ENCODE data around the gene PCDH12. TPM values are rescaled to one million over a fixed set of nuclear protein-coding genes. Genes with fewer than 3 reads are reported as not detected.

PCDH12 gene
- polyA plus RNA-seq, 1 donor from 2014 or later: not detected

GRCh38 chr5:141909212-141909611 is 48.8 kb downstream of the PCDH12 start:
- Histone ChIP-seq H3K9me3 (ENCODE audit: low read length) (no peaks in the 10 kb centered on the region), H3K36me3 (ENCODE audit: insufficient read depth, low read length) (no peaks in the 10 kb centered on the region), H4K20me1 (ENCODE audit: insufficient read depth) (no peaks in the 10 kb centered on the region), H3K9me2 (ENCODE audit: insufficient read depth, low read length) (no peaks in the 10 kb centered on the region), H3K4me3 (ENCODE audit: low read length) (no peak overlapping the region), H3K27ac (ENCODE audit: low read length) (no peak overlapping the region), H3K9ac (ENCODE audit: low read length) (no peak overlapping the region), H3F3A (ENCODE audit: insufficient read depth, low read length, poor library complexity, severe bottlenecking) (no peaks in the 10 kb centered on the region), H3K79me2 (replicated peaks; ENCODE audit: insufficient read depth, low read length) (no peaks in the 10 kb centered on the region), H3K27me3 (ENCODE audit: insufficient read depth, low read depth, low read length) (no peaks in the 10 kb centered on the region), H3K4me2 (ENCODE audit: low read length) (no peak overlapping the region), H2AFZ (ENCODE audit: low read depth, low read length) (no peak overlapping the region)
- no peak for TF ChIP-seq TAF1 (IDR thresholded peaks at IDR 0.05; ENCODE audit: low read depth)
- no peak for TF ChIP-seq RAD21 (conservative IDR thresholded peaks at IDR 0.05)
- TF ChIP-seq EZH2 (IDR thresholded peaks at IDR 0.05; ENCODE audit: borderline replicate concordance, insufficient read depth, low read length, poor library complexity, severe bottlenecking): no peak
- TF ChIP-seq CTCF (IDR thresholded peaks at IDR 0.05; ENCODE audit: poor library complexity, severe bottlenecking): no peak
- no peak for TF ChIP-seq POLR2AphosphoS5 (IDR thresholded peaks at IDR 0.05)
- no peak for TF ChIP-seq MXI1 (conservative IDR thresholded peaks at IDR 0.05; ENCODE audit: poor library complexity, severe bottlenecking)
- no peak for TF ChIP-seq REST (IDR thresholded peaks at IDR 0.05; ENCODE audit: borderline replicate concordance)
- no peak for TF ChIP-seq EP300 (conservative IDR thresholded peaks at IDR 0.05; ENCODE audit: poor library complexity, severe bottlenecking)
- TF ChIP-seq SMC3 (conservative IDR thresholded peaks at IDR 0.05; ENCODE audit: poor library complexity): no peak

GRCh38 chr5:141908796-141909195 is 49.2 kb downstream of the PCDH12 start:
- Histone ChIP-seq H3F3A (ENCODE audit: insufficient read depth, low read length, poor library complexity, severe bottlenecking) (no peaks in the 10 kb centered on the region), H3K79me2 (replicated peaks; ENCODE audit: insufficient read depth, low read length) (no peaks in the 10 kb centered on the region), H2AFZ (ENCODE audit: low read depth, low read length) (no peak overlapping the region), H3K27ac (ENCODE audit: low read length) (no peak overlapping the region), H3K4me2 (ENCODE audit: low read length) (no peak overlapping the region), H3K36me3 (ENCODE audit: insufficient read depth, low read length) (no peaks in the 10 kb centered on the region), H3K4me3 (ENCODE audit: low read length) (no peak overlapping the region), H3K9me3 (ENCODE audit: low read length) (no peaks in the 10 kb centered on the region), H3K9me2 (ENCODE audit: insufficient read depth, low read length) (no peaks in the 10 kb centered on the region), H3K9ac (ENCODE audit: low read length) (no peak overlapping the region), H4K20me1 (ENCODE audit: insufficient read depth) (no peaks in the 10 kb centered on the region), H3K27me3 (ENCODE audit: insufficient read depth, low read depth, low read length) (no peaks in the 10 kb centered on the region)
- TF ChIP-seq SMC3 (conservative IDR thresholded peaks at IDR 0.05; ENCODE audit: poor library complexity): no peak
- TF ChIP-seq RAD21 (conservative IDR thresholded peaks at IDR 0.05): no peak
- TF ChIP-seq TAF1 (IDR thresholded peaks at IDR 0.05; ENCODE audit: low read depth): no peak

GRCh38 chr5:141906972-141907371 is 51.0 kb downstream of the PCDH12 start:
- H2AFZ ChIP-seq (ENCODE audit: low read depth, low read length): no peak overlapping the region
- H3K4me3 ChIP-seq (ENCODE audit: low read length): no peak overlapping the region
- H3K79me2 ChIP-seq (replicated peaks; ENCODE audit: insufficient read depth, low read length): no peaks in the 10 kb centered on the region
- H3K27me3 ChIP-seq (ENCODE audit: insufficient read depth, low read depth, low read length): no peaks in the 10 kb centered on the region
- no peaks in the 10 kb centered on the region for H3F3A ChIP-seq (ENCODE audit: insufficient read depth, low read length, poor library complexity, severe bottlenecking)
- no peaks in the 10 kb centered on the region for H4K20me1 ChIP-seq (ENCODE audit: insufficient read depth)
- no peaks in the 10 kb centered on the region for H3K9me3 ChIP-seq (ENCODE audit: low read length)
- H3K9ac ChIP-seq (ENCODE audit: low read length): no peak overlapping the region
- no peaks in the 10 kb centered on the region for H3K36me3 ChIP-seq (ENCODE audit: insufficient read depth, low read length)
- no peak overlapping the region for H3K4me2 ChIP-seq (ENCODE audit: low read length)
- H3K9me2 ChIP-seq (ENCODE audit: insufficient read depth, low read length): no peaks in the 10 kb centered on the region
- no peak for TF ChIP-seq TAF1 (IDR thresholded peaks at IDR 0.05; ENCODE audit: low read depth)
- no peak for TF ChIP-seq POLR2AphosphoS5 (IDR thresholded peaks at IDR 0.05)
- no peak for TF ChIP-seq MXI1 (conservative IDR thresholded peaks at IDR 0.05; ENCODE audit: poor library complexity, severe bottlenecking)
- TF ChIP-seq CTCF (IDR thresholded peaks at IDR 0.05; ENCODE audit: poor library complexity, severe bottlenecking): no peak
- no peak for TF ChIP-seq EP300 (conservative IDR thresholded peaks at IDR 0.05; ENCODE audit: poor library complexity, severe bottlenecking)
- no peak for TF ChIP-seq REST (IDR thresholded peaks at IDR 0.05; ENCODE audit: borderline replicate concordance)
- TF ChIP-seq SMC3 (conservative IDR thresholded peaks at IDR 0.05; ENCODE audit: poor library complexity): no peak
- no peak for TF ChIP-seq EZH2 (IDR thresholded peaks at IDR 0.05; ENCODE audit: borderline replicate concordance, insufficient read depth, low read length, poor library complexity, severe bottlenecking)
- TF ChIP-seq RAD21 (conservative IDR thresholded peaks at IDR 0.05): no peak
- H3K27ac ChIP-seq (ENCODE audit: low read length): no peak overlapping the region

Measured in neural cell (in vitro differentiated cells).